ENCODE results near the gene GTF2IRD1. TPM values are rescaled to one million over a fixed set of nuclear protein-coding genes. Genes with fewer than 3 reads are reported as not detected.

GTF2IRD1 gene
- total and polyA plus RNA-seq, 2 of the 13 experiments (the other 11 are each of a cell fraction or from before 2014, with no cell fraction given): 16.5 to 26.7 TPM

DNA sequence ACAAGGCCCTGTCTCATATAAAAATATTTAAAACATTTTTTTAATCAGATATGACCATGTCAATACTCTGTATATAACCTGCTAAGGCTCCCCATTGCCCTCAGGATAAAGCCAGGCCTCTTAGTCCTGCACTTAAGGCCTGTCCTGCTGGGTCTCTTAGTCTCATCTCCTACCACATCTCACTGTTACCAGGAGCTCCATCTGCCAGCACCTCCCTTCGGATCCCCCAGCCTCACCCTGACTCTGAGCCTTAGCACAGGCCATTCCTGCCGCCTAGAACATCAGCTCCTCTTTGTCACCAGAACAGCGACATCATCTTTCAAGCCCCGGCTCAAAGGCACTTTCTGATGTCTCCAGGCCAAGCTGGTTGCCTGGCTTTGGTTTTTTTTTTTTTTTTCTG, 25.7 kb upstream of the GTF2IRD1 start (continued):
- no peak for TF ChIP-seq ZBTB44 (CRISPR knock-in tag; IDR thresholded peaks at IDR 0.05)
- TF ChIP-seq ZNF30 (CRISPR knock-in tag; IDR thresholded peaks at IDR 0.05): no peak
- TF ChIP-seq ZHX1 (CRISPR knock-in tag; IDR thresholded peaks at IDR 0.05; ENCODE audit: low read depth): no peak
- TF ChIP-seq TFAP4 (IDR thresholded peaks at IDR 0.05; ENCODE audit: borderline replicate concordance, low read depth): no peak
- TF ChIP-seq ZNF512B (CRISPR knock-in tag; IDR thresholded peaks at IDR 0.05; ENCODE audit: borderline replicate concordance): no peak
- no peak for TF ChIP-seq ZNF263 (CRISPR knock-in tag; IDR thresholded peaks at IDR 0.05)
